GM12878 (cell line): Measurements from ENCODE around the gene DUSP22. TPM values are rescaled to one million over a fixed set of nuclear protein-coding genes. Genes with fewer than 3 reads are reported as not detected.
A peak's percentile ranks its signal among the peaks of the same experiment; 100 is the strongest.

Experiments used
- ATAC-seq: fragments of 200-7000 bp; cut with Tn5 transposase; 3 replicates; pipeline ENCODE4 v1.9.1; 2020; ENCODE audit warnings: mild to moderate bottlenecking, moderate library complexity
- BruUV-seq: library from RNA; stranded (reverse); fragments of 400-500 nt; replicated peaks from 2 replicates; lab custom pipeline; 2021; lab: Mats Ljungman, UMichigan
- CTCF ChIA-PET: fragments of 300-600 bp; sonication (Branson Sonifier 250); formaldehyde crosslinking; extraction: SDS; loops from one replicate; lab custom pipeline; 2021; ENCODE audit warnings: inconsistent platforms; lab: Yijun Ruan, JAX
- POLR2A ChIA-PET: fragments of 350-600 bp; formaldehyde crosslinking; extraction: SDS; loops from one replicate; lab custom pipeline; 2021; ENCODE audit warnings: inconsistent platforms; lab: Charles Lee
- RAD21 ChIA-PET: fragments of 300-600 bp; sonication (Branson Sonifier 250); formaldehyde crosslinking; loops from one replicate; lab custom pipeline; 2023; ENCODE audit warnings: antibody characterized with exemption; ENCODE audit not compliant: unreplicated experiment; lab: Charles Lee
- SMC1A ChIA-PET: fragments of 300-600 bp; sonication (Branson Sonifier 250); formaldehyde crosslinking; loops from one replicate; lab custom pipeline; 2023; ENCODE audit not compliant: unreplicated experiment, uncharacterized antibody; lab: Charles Lee
- DNase-seq: peaks from one replicate; pipeline ENCODE4 v3.0.0-alpha.2; 2011; ENCODE audit warnings: low read depth, low spot score
- FAIRE-seq: peaks from 3 replicates; lab custom pipeline; 2011; peaks lifted over from hg19 to GRCh38; lab: Jason Lieb, UNC
- H2AFZ ChIP-seq: 2 replicates; pipeline ENCODE4 v1.6.0; 2011; ENCODE audit warnings: low read depth, low read length, control low read depth; ENCODE audit not compliant: control insufficient read depth
- H3K27ac ChIP-seq: 2 replicates; pipeline ENCODE4 v1.5.1; 2011; ENCODE audit warnings: control low read depth; ENCODE audit not compliant: control insufficient read depth, insufficient read depth
- H3K27me3 ChIP-seq, 2 experiments: replicated peaks in 1 of 2; 2 replicates each; pipeline versions ENCODE4 v1.6.0 to v1.6.1; 2011; ENCODE audit warnings: low read length in 1 of 2; ENCODE audit not compliant: control insufficient read depth in 2 of 2, insufficient read depth in 2 of 2
- H3K36me3 ChIP-seq, 2 experiments: 2 replicates each; pipeline ENCODE4 v1.5.1; 2011; ENCODE audit warnings: low read length in 1 of 2; ENCODE audit not compliant: control insufficient read depth in 2 of 2, insufficient read depth in 2 of 2
- H3K4me1 ChIP-seq: 2 replicates; pipeline ENCODE4 v1.6.1; 2011; ENCODE audit warnings: mild to moderate bottlenecking, low read length, moderate library complexity, mixed read lengths; ENCODE audit not compliant: control insufficient read depth, insufficient read depth
- H3K4me2 ChIP-seq: 2 replicates; pipeline ENCODE4 v1.6.0; 2011; ENCODE audit warnings: control low read depth; ENCODE audit not compliant: control insufficient read depth, insufficient read depth
- H3K4me3 ChIP-seq: fragments of 200-600 bp; sonication (generic); 2 replicates; pipeline ENCODE4 v1.5.1; 2016
- H3K79me2 ChIP-seq: 2 replicates; pipeline ENCODE4 v1.6.0; 2011; ENCODE audit warnings: low read length; ENCODE audit not compliant: control insufficient read depth, insufficient read depth
- H3K9ac ChIP-seq: 2 replicates; pipeline ENCODE4 v1.8.0; 2011; ENCODE audit warnings: low read length, control low read depth, mixed read lengths; ENCODE audit not compliant: control insufficient read depth, insufficient read depth
- H3K9me3 ChIP-seq: replicated peaks from 3 replicates; pipeline ENCODE4 v1.5.1; 2011; ENCODE audit warnings: mild to moderate bottlenecking, low read length; ENCODE audit not compliant: control insufficient read depth, insufficient read depth
- H4K20me1 ChIP-seq: 2 replicates; pipeline ENCODE4 v1.6.0; 2011; ENCODE audit not compliant: control insufficient read depth, insufficient read depth
- GATAD2B ChIP-seq: fragments of 450-650 bp; conservative IDR thresholded peaks from 2 replicates; pipeline ENCODE4 v1.6.1; 2017; ENCODE audit warnings: low read depth, mild to moderate bottlenecking, moderate library complexity
- IKZF1 ChIP-seq: fragments of 450-650 bp; conservative IDR thresholded peaks from 2 replicates; pipeline ENCODE4 v1.6.1; 2017; ENCODE audit warnings: antibody characterized with exemption, mild to moderate bottlenecking
- PKNOX1 ChIP-seq: fragments of 450-650 bp; IDR thresholded peaks from 2 replicates; pipeline ENCODE4 v1.6.1; 2016; ENCODE audit warnings: mild to moderate bottlenecking
- POLR2AphosphoS2 ChIP-seq: IDR thresholded peaks from 2 replicates; pipeline ENCODE4 v1.6.1; 2011; ENCODE audit warnings: low read depth, mild to moderate bottlenecking, low read length, improper control_type of control experiment, moderate library complexity
- SMAD1 ChIP-seq: fragments of 450-650 bp; IDR thresholded peaks from 2 replicates; pipeline ENCODE4 v1.6.1; 2018; ENCODE audit warnings: mild to moderate bottlenecking, low read depth; ENCODE audit not compliant: partially characterized antibody
- SMAD5 ChIP-seq: IDR thresholded peaks from 2 replicates; pipeline ENCODE4 v1.6.1; 2016; ENCODE audit warnings: antibody characterized with exemption, low read depth
- TCF3 ChIP-seq: IDR thresholded peaks from 2 replicates; pipeline ENCODE4 v1.6.1; 2012; ENCODE audit warnings: low read depth, mild to moderate bottlenecking, low read length, borderline replicate concordance; ENCODE audit not compliant: insufficient read depth
- USF2 ChIP-seq: IDR thresholded peaks from 2 replicates; pipeline ENCODE4 v1.6.1; 2011; ENCODE audit warnings: low read depth, low read length, improper control_type of control experiment, borderline replicate concordance
- ZBTB11 ChIP-seq: fragments of 450-650 bp; formaldehyde crosslinking; IDR thresholded peaks from 2 replicates; pipeline ENCODE4 v1.5.0; 2022; ENCODE audit warnings: mild to moderate bottlenecking, missing genetic modification characterization
- ZNF217 ChIP-seq: fragments of 450-650 bp; IDR thresholded peaks from 2 replicates; pipeline ENCODE4 v1.6.1; 2017; ENCODE audit warnings: antibody characterized with exemption, mild to moderate bottlenecking
- WGBS: methylation state at CpG from one replicate; pipeline ENCODE4 v1.1.6; 2016; ENCODE audit warnings: low lambda C conversion rate; ENCODE audit not compliant: insufficient replicate concordance, insufficient coverage; ENCODE audit errors: missing lambda C conversion rate; 5-methylcytosine and 5-hydroxymethylcytosine counted together
- in situ Hi-C: fragments of 300-500 bp; cut with MboI; formaldehyde crosslinking; loops from 9 replicates; pipeline ENCODE4 v1.14.3; 2018; ENCODE audit warnings: mixed read lengths
- intact Hi-C: fragments of 100-400 bp; cut with micrococcal nuclease; formaldehyde crosslinking; loops from one replicate; pipeline ENCODE4 v1.14.2; 2022; ENCODE audit not compliant: unreplicated experiment
- polyA plus RNA-seq, 11 experiments: library from polyadenylated mRNA; depleted of rRNA in 4 of 11; unstranded in 6 of 11; stranded (reverse) in 5 of 11; fragments of >200 nt; fragmentation: Nextera tagmentation in 4 of 11; fragmentation: Illumina TruSeq in 1 of 11; extraction: Ambion mirVana in 4 of 11; extraction: Trizol in 1 of 11; gene quantifications; 1 replicate in 1 of 11; 2 replicates in 10 of 11; pipeline versions ENCODE4 v1.2.1 to v1.2.3, GENCODE V29; 2011 to 2016; ENCODE audit warnings: inconsistent platforms in 2 of 11, missing spikeins in 2 of 11, low read depth in 1 of 11
- total RNA-seq, 4 experiments: library from RNA; depleted of rRNA in 3 of 4; stranded (reverse); fragments of >200 nt in 3 of 4; fragmentation: Illumina TruSeq in 1 of 4; extraction: Trizol in 1 of 4; gene quantifications; 2 replicates each; pipeline versions ENCODE4 v1.2.1 to v1.2.3, GENCODE V29; 2013 to 2021

Gene DUSP22
- total and polyA plus RNA-seq, 10 of the 15 experiments (the other 5 are each of a cell fraction or from before 2014, with no cell fraction given): 78.9 to 156 (median 107) TPM

- peak; percentile 24 for TF ChIP-seq POLR2AphosphoS2
Observed at GRCh38 chr6:395432-396125, 103.3 kb downstream of the DUSP22 start (continued).

- CTCF ChIA-PET: interaction anchor here (1.4 to 5.1 kb wide), 3 partner anchors 73 to 207 kb away, joined by 4 to 33 read pairs (median 5); no protein-coding TSS in a partner anchor
- TF ChIP-seq TCF3 (peak; percentile 3; the same call in 1 of the 2 replicates), SMAD1 (peak; percentile 52), ZBTB11 (CRISPR knock-in tag) (peak; percentile 15; the same call in 1 of the 2 replicates), USF2 (no peak), IKZF1 (0 out of 2 replicates have a peak, but pooled peaks have one; percentile 22), PKNOX1 (peak; percentile 57), ZNF217 (no peak), GATAD2B (no peak), SMAD5 (peak; percentile 17; the same call in 1 of the 2 replicates)
Observed at GRCh38 chr6:396126-396520, 103.8 kb downstream of the DUSP22 start.

More at GRCh38 chr6:396126-396520, 103.8 kb downstream of the DUSP22 start:
- H2AFZ ChIP-seq: no peak overlapping the region
- ChIA-PET SMC1A (interaction anchor here (0.9 to 13.5 kb wide), 6 partner anchors 9 to 207 kb away, joined by 3 to 185 read pairs (median 58); no protein-coding TSS in a partner anchor), POLR2A (interaction anchor here (1.1 to 5.6 kb wide), 3 partner anchors 9 to 79 kb away, joined by 4 to 42 read pairs (median 7); no protein-coding TSS in a partner anchor), RAD21 (interaction anchor here (1.1 to 9.4 kb wide), 3 partner anchors 8 to 169 kb away, joined by 3 to 95 read pairs (median 43); no protein-coding TSS in a partner anchor)
- peaks cover 41 to 54% of the 10 kb centered on the region in 2 experiments for H3K36me3 ChIP-seq
- H4K20me1 ChIP-seq: peaks cover 25% of the 10 kb centered on the region
- no TSS peak for BruUV-seq
- H3K4me3 ChIP-seq: peak overlapping the region; percentile 95
- DNase-seq (no peak), FAIRE-seq (no peak), ATAC-seq (no peak)
- peak overlapping the region; percentile 64 for H3K27ac ChIP-seq
- H3K79me2 ChIP-seq: peaks cover 95% of the 10 kb centered on the region
- H3K4me1 ChIP-seq: peaks cover 33% of the 10 kb centered on the region
- H3K4me2 ChIP-seq: peak overlapping the region; percentile 77
- intact Hi-C loops: no loop called here
- in situ Hi-C loops: loop anchor here (5.0 to 10.0 kb wide), 2 partner anchors 181 to 209 kb away; no protein-coding TSS in a partner anchor
- H3K9me3 ChIP-seq: no peaks in the 10 kb centered on the region
- no peaks in the 10 kb centered on the region for H3K27me3 ChIP-seq
- H3K9ac ChIP-seq: peak overlapping the region; percentile 97
- WGBS: 78% methylated on average over 6 of the region's 6 CpGs
